RWPE1 (cell line): ENCODE measurements around the gene BTBD19.

Experiments used
- CTCF ChIA-PET: fragments of 350-600 bp; sonication (Branson Sonifier 250); formaldehyde crosslinking; extraction: SDS; loops from one replicate; lab custom pipeline; 2021; lab: Yijun Ruan, JAX
- POLR2A ChIA-PET: fragments of 400-600 bp; formaldehyde crosslinking; extraction: SDS; loops from one replicate; lab custom pipeline; 2020; ENCODE audit warnings: antibody characterized with exemption; ENCODE audit not compliant: low non-redundant PET; lab: Yijun Ruan, JAX
- DNase-seq: peaks from one replicate; pipeline ENCODE4 v3.0.0; 2012; ENCODE audit warnings: low spot score
- H3K27ac ChIP-seq: fragments of 450-650 bp; 2 replicates; pipeline ENCODE4 v1.5.1; 2017
- CTCF ChIP-seq: fragments of 450-650 bp; conservative IDR thresholded peaks from 2 replicates; pipeline ENCODE4 v1.5.1; 2017; ENCODE audit warnings: low read depth, mild to moderate bottlenecking

The BTBD19 gene

GRCh38 chr1:44847845-44848244 is 39.5 kb downstream of the BTBD19 start:
- TF ChIP-seq CTCF, result no peak
- POLR2A ChIA-PET, result no interaction called here
- H3K27ac ChIP-seq, result no peak overlapping the region
- CTCF ChIA-PET, result interaction anchor here (0.6 kb wide), 1 partner anchor 39 kb away, joined by 4 read pairs; the partner anchor contains the start of gene BTBD19
- DNase-seq, result no peak

- no peak for DNase-seq
- POLR2A ChIA-PET, result no interaction called here
- TF ChIP-seq CTCF, result no peak
- CTCF ChIA-PET, result no interaction called here
- no peak overlapping the region for H3K27ac ChIP-seq
Measured at GRCh38 chr1:44848456-44849181, 40.3 kb downstream of the BTBD19 start.

- CTCF ChIA-PET, result no interaction called here
- no peak for DNase-seq
- POLR2A ChIA-PET, result no interaction called here
- TF ChIP-seq CTCF, result no peak
- H3K27ac ChIP-seq, result no peak overlapping the region
Measured at GRCh38 chr1:44849575-44850132, 41.3 kb downstream of the BTBD19 start.

- no peak for TF ChIP-seq CTCF
- no peak overlapping the region for H3K27ac ChIP-seq
- ChIA-PET CTCF (no interaction called here), POLR2A (no interaction called here)
- no peak for DNase-seq
Measured at GRCh38 chr1:44851308-44851707, 43.0 kb downstream of the BTBD19 start.

- ChIA-PET CTCF (interaction anchor here (0.7 kb wide), 1 partner anchor 68 kb away, joined by 3 read pairs; no protein-coding TSS in a partner anchor), POLR2A (interaction anchor here (0.7 kb wide), 1 partner anchor 136 kb away, joined by 3 read pairs; no protein-coding TSS in a partner anchor)
- DNase-seq, result no peak
- TF ChIP-seq CTCF, result no peak
- no peak overlapping the region for H3K27ac ChIP-seq
Measured at GRCh38 chr1:44853201-44853600, 44.9 kb downstream of the BTBD19 start.

GRCh38 chr1:44854970-44855369 is 46.6 kb downstream of the BTBD19 start:
- POLR2A ChIA-PET, result no interaction called here
- no peak overlapping the region for H3K27ac ChIP-seq
- no peak for TF ChIP-seq CTCF
- DNase-seq, result no peak
- CTCF ChIA-PET, result no interaction called here
